ENCODE measurements around the gene SLC12A7.

- TF ChIP-seq CTCF (IDR thresholded peaks at IDR 0.05) (no peak), POLR2A (IDR thresholded peaks at IDR 0.05) (no peak)
Measured at GRCh38 chr5:1079961-1080360, 31.9 kb downstream of the SLC12A7 start.
